NCI-H1417 (cell line): ENCODE results near the gene ADIPOQ.
A peak's percentile ranks its signal among the peaks of the same experiment; 100 is the strongest.
"Not testable (repeated sequence)": the region's sequence is repeated elsewhere in the genome, so short reads cannot be mapped to it uniquely, and the experiment has no call there.

Experiments
- DNase-seq, 3 experiments: peaks; one replicate each; lab custom pipeline; 2025; lab: John Stamatoyannopoulos, UW

The ADIPOQ gene

GRCh38 chr3:186826410-186826975 lies 16.0 kb upstream of the ADIPOQ start:
- DNase-seq = peak in 1 of 3 experiments; percentile 72

- DNase-seq = peak; percentile 93 to 96 (median 94)
Observed at GRCh38 chr3:186826976-186827857, 15.3 kb upstream of the ADIPOQ start.

DNA sequence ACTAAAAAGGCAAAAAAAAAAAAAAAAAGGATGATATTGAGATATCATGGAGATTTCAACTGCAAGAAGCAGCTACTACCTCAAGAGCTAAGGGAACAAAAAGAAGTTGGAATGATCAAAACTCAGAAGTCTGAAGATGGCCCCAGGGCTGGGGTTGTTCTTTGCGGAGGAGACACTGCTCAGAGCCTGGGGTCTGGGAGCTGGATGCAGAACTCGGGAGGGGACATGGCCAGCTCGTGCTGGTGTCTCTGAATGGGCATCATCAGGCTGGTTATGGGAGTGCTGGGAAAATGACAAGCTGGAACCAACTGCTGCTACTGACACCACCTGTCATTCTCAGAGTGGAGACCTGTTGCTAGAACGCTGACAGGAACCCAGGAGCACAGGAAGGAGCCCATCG lies 14.2 kb upstream of the ADIPOQ start:
- DNase-seq = no peak

GRCh38 chr3:186831798-186832197 lies 10.7 kb upstream of the ADIPOQ start:
- DNase-seq = no peak

GRCh38 chr3:186832276-186832675 lies 10.2 kb upstream of the ADIPOQ start:
- DNase-seq = no peak

- DNase-seq = peak in 1 of 3 experiments; percentile 22
Observed at GRCh38 chr3:186839874-186840641, 2.5 kb upstream of the ADIPOQ start.

DNA sequence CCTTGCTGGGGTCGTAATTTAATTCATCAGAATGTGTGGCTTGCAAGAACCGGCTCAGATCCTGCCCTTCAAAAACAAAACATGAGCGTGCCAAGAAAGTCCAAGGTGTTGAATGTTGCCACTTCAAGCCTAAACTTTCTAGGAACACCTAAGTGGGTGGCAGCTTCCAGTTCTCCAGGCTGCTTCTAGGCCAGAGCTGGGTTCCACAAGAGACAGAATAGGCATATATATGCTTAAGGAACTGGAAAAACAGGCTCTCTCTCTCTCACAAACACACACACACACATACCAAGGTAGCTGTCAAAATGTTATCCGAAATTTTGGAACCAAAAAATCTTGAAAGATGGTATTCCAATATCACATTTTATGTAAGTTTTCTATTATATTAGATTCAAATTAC lies 890 bp upstream of the ADIPOQ start:
- no peak for DNase-seq

DNA sequence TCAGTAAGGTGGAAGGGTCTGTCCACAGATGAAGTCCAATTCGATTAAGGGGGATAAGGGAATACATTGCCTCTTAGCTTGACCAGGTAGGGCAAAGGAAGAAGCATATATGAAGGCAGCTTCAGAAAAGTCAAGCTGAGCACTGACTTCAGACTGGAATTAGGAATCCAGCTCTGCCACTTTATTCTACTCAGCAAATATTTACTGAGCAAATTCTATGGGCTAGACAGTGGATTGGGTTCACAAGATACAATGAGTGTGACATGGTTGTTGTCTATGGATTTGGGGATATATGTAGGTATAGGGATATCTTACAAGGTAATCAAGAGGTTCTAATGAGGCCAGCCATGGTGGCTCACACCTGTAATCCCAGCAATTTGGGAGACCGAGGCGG lies 526 bp downstream of the ADIPOQ start:
- no peak for DNase-seq

DNA sequence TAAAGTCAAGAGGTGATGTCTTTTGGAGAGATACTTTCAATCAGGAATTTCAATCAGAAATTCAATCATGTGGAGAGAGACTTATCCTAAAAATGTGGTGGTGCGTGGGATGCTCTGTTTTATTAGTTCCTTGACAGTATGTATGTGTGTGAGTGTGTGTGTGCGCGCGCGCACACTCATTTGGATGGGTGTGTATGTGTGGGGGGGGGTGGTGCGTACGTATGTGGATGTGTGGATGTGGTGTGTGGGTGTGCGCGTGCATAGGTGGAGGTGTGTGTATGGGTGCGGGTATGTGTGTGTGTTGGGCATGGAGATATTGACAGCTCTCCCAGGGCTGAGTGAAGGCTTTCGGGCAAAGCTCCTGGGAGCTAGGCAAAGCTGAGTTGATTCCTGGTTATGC lies 2.4 kb downstream of the ADIPOQ start:
- DNase-seq = no peak

DNA sequence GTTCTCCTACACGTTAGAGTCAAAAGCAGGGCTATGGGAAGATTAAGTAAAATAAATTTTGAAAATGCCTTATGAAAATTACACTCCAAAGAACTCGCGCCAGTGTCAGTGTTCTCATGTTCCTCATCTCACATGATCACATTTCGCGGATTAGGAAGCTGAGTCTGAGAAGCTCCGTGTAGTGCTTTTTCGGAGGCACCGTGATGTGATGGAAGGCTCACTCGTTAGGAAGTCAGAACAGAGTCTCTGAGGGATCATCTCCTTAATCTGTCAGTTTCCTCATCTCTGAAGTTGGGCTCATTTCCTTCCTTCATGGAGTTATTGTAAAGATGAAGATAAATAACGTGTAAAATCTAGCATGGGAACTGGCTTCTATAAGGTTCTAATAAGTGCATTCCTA lies 3.2 kb downstream of the ADIPOQ start:
- DNase-seq = no peak

- no peak for DNase-seq
Observed at GRCh38 chr3:186847437-186847836, 4.9 kb downstream of the ADIPOQ start.

DNA sequence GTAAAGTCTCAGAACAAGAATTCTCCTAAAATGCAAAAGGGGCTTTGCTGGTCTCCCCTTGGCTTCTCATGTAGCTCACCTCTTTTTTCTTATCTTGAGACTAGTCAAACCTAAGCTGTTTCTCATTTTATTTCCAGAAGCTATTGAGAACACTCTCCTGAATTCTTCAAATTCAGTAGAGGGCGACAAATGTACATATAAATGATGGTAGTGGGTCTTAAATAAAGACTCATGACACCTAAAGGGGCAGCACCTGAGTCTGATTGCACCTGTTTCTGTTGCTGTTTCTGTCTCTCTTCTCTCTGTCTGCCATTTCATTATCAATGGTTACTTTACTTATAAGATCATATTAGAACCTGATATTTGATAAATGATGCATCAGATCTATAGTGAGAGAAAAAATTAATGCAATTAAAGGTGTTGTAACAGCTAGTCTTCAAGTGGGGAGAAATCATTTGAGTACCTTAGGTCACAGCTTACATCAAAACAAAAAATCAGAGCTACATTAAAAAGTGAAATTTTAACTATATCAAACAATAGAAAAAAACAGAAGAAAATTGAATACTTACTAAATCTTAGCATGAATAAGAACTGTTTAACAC lies 7.0 kb downstream of the ADIPOQ start:
- DNase-seq = peak; percentile 15 to 79 (median 59)

- not testable (repeated sequence) for DNase-seq
Observed at GRCh38 chr3:186851835-186852234, 9.3 kb downstream of the ADIPOQ start.

- no peak for DNase-seq
Observed at GRCh38 chr3:186852994-186853393, 10.5 kb downstream of the ADIPOQ start.

DNA sequence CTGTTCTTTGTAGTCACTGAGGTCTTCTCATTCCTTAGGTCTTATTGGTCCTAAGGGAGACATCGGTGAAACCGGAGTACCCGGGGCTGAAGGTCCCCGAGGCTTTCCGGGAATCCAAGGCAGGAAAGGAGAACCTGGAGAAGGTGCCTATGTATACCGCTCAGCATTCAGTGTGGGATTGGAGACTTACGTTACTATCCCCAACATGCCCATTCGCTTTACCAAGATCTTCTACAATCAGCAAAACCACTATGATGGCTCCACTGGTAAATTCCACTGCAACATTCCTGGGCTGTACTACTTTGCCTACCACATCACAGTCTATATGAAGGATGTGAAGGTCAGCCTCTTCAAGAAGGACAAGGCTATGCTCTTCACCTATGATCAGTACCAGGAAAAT lies 11.6 kb downstream of the ADIPOQ start:
- DNase-seq = no peak

- DNase-seq = no peak
Observed at GRCh38 chr3:186854954-186855353, 12.4 kb downstream of the ADIPOQ start.

GRCh38 chr3:186857743-186858142 lies 15.2 kb downstream of the ADIPOQ start:
- no peak for DNase-seq

GRCh38 chr3:186865215-186865853 lies 22.8 kb downstream of the ADIPOQ start:
- DNase-seq = peak in 2 of 3 experiments; percentile 5 to 49

DNA sequence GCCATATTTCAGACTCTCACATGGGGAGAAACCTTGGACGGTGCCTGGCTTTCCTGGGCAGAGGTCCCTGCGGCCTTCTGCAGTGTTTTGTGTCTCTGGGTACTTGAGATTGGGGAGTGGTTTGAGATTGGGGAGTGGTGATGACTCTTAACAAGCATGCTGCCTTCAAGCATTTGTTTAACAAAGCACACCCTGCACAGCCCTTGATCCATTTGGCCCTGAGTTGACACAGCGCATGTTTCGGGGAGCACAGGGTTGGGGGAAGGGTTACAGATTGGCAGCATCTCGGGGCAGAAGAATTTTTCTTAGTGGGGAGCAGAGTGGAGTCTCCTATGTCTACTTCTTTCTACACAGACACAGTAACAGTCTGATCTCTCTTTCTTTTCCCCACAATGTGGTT lies 23.6 kb downstream of the ADIPOQ start:
- DNase-seq = not testable (repeated sequence)

GRCh38 chr3:186869253-186870100 lies 27.0 kb downstream of the ADIPOQ start:
- no peak for DNase-seq
